ENCODE measurements around the gene RBMS1. TPM values are rescaled to one million over a fixed set of nuclear protein-coding genes. Genes with fewer than 3 reads are reported as not detected.

Gene RBMS1
- total and polyA plus RNA-seq, 7 donors, result 4.4 to 91.8 (median 69.2) TPM

DNA sequence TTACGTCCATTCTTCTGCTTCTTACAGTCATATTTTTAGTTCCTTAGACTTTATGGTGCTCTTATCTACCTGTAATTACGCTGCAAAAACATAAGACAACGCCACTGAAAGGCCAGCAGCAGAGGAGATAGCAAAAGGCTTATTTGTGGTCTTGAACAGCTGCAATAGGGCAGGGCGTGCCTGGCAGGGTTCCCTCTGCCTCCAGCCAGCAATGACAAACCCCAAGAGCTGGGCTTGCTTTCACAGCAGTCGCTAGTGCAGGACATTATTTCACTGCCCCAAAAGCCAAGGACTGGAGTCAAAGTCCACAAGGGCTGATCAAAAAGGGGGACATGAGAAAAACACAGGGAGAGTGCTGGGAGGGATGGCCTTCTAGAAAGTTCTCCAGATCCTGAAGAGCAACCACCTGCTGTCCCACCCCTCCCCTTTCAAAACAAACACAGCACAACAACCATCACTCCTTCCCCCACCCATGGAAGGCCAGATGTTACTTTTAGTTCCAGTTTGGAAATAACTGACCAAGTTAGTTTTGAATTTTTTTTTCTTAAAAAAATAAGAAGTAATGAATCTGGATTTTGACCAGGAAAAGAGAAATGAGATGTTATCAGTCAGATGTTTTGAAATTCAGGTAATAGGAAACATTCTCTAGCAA, 127.8 kb downstream of the RBMS1 start:
- WGBS, 2 donors, result 11 to 53% methylated on average over 5 of the region's 5 CpGs
- H3K4me1 ChIP-seq, result peaks cover 0 to 92% (median 86%) of the 10 kb centered on the region in 4 donors

DNA sequence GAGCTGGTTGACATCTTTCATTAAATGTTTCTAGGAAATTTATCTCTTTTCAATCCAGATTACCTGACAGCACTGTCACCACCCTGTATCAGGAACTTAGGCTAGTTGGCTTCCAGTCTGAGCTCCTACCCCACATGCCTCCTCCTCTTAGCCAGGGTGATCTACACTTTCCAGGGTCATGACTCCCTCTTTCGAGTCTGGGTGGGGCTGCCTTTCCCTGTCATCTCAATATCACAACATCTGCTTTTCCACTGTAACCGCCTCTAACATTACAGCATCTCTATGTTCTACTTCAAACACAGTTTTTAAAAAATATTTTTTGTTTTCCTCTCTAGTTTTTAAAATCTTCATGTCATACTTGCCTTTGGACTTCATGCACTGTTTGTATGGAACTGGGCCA, 129.2 kb downstream of the RBMS1 start:
- Histone ChIP-seq H3K27me3 (no peaks in the 10 kb centered on the region), H3K27ac (peak overlapping the region in 3 of 4 donors; percentile 6 to 22 (median 17)), H3K36me3 (peaks cover 0 to 12% (median 0%) of the 10 kb centered on the region in 4 donors), H3K4me1 (peaks cover 0 to 80% (median 76%) of the 10 kb centered on the region in 4 donors), H3K9me3 (no peaks in the 10 kb centered on the region), H3K4me3 (no peak overlapping the region)
- intact Hi-C loops (cut with DNase I), result no loop called here
- no peak for DNase-seq
- WGBS, 2 donors, result 52 to 80% methylated on average over 2 of the region's 2 CpGs
- TF ChIP-seq POLR2AphosphoS5 (IDR thresholded peaks at IDR 0.05) (no peak), EP300 (IDR thresholded peaks at IDR 0.05) (no peak), POLR2A (IDR thresholded peaks at IDR 0.05) (no peak)
- TF ChIP-seq, protein P1, sequence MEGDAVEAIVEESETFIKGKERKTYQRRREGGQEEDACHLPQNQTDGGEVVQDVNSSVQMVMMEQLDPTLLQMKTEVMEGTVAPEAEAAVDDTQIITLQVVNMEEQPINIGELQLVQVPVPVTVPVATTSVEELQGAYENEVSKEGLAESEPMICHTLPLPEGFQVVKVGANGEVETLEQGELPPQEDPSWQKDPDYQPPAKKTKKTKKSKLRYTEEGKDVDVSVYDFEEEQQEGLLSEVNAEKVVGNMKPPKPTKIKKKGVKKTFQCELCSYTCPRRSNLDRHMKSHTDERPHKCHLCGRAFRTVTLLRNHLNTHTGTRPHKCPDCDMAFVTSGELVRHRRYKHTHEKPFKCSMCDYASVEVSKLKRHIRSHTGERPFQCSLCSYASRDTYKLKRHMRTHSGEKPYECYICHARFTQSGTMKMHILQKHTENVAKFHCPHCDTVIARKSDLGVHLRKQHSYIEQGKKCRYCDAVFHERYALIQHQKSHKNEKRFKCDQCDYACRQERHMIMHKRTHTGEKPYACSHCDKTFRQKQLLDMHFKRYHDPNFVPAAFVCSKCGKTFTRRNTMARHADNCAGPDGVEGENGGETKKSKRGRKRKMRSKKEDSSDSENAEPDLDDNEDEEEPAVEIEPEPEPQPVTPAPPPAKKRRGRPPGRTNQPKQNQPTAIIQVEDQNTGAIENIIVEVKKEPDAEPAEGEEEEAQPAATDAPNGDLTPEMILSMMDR (IDR thresholded peaks at IDR 0.05), result no peak

More for the DNA sequence above, 127.8 kb downstream of the RBMS1 start:
- no peaks in the 10 kb centered on the region for H3K27me3 ChIP-seq
- no peaks in the 10 kb centered on the region for H3K9me3 ChIP-seq
- peak overlapping the region in 3 of 4 donors; percentile 27 to 28 (median 28) for H3K27ac ChIP-seq
- TF ChIP-seq, protein P1 (IDR thresholded peaks at IDR 0.05), result no peak
- no peak for TF ChIP-seq POLR2AphosphoS5 (IDR thresholded peaks at IDR 0.05)
- TF ChIP-seq POLR2A (IDR thresholded peaks at IDR 0.05), result no peak
- TF ChIP-seq EP300 (IDR thresholded peaks at IDR 0.05), result no peak
- DNase-seq, result peak; percentile 81
- intact Hi-C loops (cut with DNase I), result no loop called here
- H3K4me3 ChIP-seq, result no peak overlapping the region
- H3K36me3 ChIP-seq, result peaks cover 0 to 12% (median 0%) of the 10 kb centered on the region in 4 donors

DNA sequence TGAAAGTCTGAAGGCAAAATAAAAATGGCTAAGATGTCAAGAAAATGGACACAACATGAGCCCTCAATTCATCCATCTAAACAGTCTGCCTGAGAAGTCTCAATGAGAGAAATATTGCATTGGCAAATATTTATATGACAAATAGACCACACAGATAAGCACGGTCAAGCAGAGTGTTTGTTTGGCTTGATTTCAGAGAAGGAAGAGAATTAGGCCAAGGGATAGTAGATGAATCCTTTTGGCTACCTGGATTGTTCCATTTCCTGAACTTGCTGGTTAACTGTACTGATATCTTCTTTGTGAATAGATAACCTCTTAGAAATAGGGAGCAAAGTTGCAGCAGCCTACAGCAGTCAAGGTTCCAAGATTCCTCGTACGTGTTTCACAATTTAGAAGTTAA, 129.6 kb downstream of the RBMS1 start:
- Histone ChIP-seq H3K4me1 (peaks cover 0 to 79% (median 71%) of the 10 kb centered on the region in 4 donors), H3K27ac (peak overlapping the region in 2 of 4 donors; percentile 6 to 22), H3K27me3 (no peaks in the 10 kb centered on the region), H3K4me3 (no peak overlapping the region), H3K9me3 (no peaks in the 10 kb centered on the region), H3K36me3 (peaks cover 0 to 12% (median 0%) of the 10 kb centered on the region in 4 donors)
- intact Hi-C loops (cut with DNase I), result no loop called here
- no peak for DNase-seq
- no peak for TF ChIP-seq POLR2A (IDR thresholded peaks at IDR 0.05)
- TF ChIP-seq, protein P1 (IDR thresholded peaks at IDR 0.05), result no peak
- TF ChIP-seq EP300 (IDR thresholded peaks at IDR 0.05), result no peak
- no peak for TF ChIP-seq POLR2AphosphoS5 (IDR thresholded peaks at IDR 0.05)
- WGBS, 2 donors, result 34 to 69% methylated on average over 3 of the region's 3 CpGs

DNA sequence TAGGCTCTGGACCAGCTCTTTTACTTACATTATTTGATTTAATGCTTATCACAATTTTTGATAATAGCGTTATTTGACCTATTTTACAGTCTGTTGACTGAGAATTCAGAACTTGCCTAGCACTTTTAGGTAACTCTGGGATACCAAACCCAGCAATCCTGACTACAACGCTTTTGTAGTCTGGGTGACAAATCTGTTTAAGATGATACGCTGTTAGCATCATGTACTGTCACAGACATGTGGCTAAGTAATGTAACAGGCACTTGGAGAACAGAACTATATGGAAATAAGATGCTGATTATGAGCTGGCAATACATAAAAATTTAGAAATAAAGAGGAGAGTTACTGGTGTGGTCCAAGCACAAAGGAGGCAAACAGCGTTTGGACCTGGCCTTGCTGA, 130.6 kb downstream of the RBMS1 start:
- no peak for TF ChIP-seq POLR2A (IDR thresholded peaks at IDR 0.05)
- no peak for TF ChIP-seq EP300 (IDR thresholded peaks at IDR 0.05)
- TF ChIP-seq, protein P1 (IDR thresholded peaks at IDR 0.05), result no peak
- TF ChIP-seq POLR2AphosphoS5 (IDR thresholded peaks at IDR 0.05), result no peak
- peaks cover 0 to 70% (median 63%) of the 10 kb centered on the region in 4 donors for H3K4me1 ChIP-seq
- intact Hi-C loops (cut with DNase I), result no loop called here
- peak overlapping the region in 1 of 4 donors; percentile 22 for H3K27ac ChIP-seq
- no peaks in the 10 kb centered on the region for H3K9me3 ChIP-seq
- no peaks in the 10 kb centered on the region for H3K27me3 ChIP-seq
- no peak for DNase-seq
- no peak overlapping the region for H3K4me3 ChIP-seq
- H3K36me3 ChIP-seq, result peaks cover 0 to 12% (median 0%) of the 10 kb centered on the region in 4 donors
- WGBS, 2 donors, result 89 to 95% methylated on average over 4 of the region's 4 CpGs

Measured in sigmoid colon (tissue), 7 donors.